PC-9 (cell line): ENCODE results near the gene DSTYK. TPM values are rescaled to one million over a fixed set of nuclear protein-coding genes. Genes with fewer than 3 reads are reported as not detected.
A peak's percentile ranks its signal among the peaks of the same experiment; 100 is the strongest.

ENCODE experiments used
- Bru-seq: library from RNA; stranded (reverse); fragments of 400-500 nt; gene quantifications from one replicate; lab custom pipeline; 2021; lab: Mats Ljungman, UMichigan
- BruChase-seq, 2 experiments: library from RNA; stranded (reverse); fragments of 400-500 nt; gene quantifications; one replicate each; lab custom pipeline; 2021; lab: Mats Ljungman, UMichigan
- BruUV-seq: library from RNA; stranded (reverse); fragments of 400-500 nt; replicated peaks from 2 replicates; lab custom pipeline; 2021; lab: Mats Ljungman, UMichigan
- CTCF ChIA-PET: fragments of 300-600 bp; sonication (Branson Sonifier 250); formaldehyde crosslinking; loops from one replicate; lab custom pipeline; 2022; ENCODE audit warnings: antibody characterized with exemption; lab: Charles Lee
- POLR2A ChIA-PET: fragments of 300-600 bp; sonication (Branson Sonifier 250); formaldehyde crosslinking; loops from one replicate; lab custom pipeline; 2022; ENCODE audit warnings: antibody characterized with exemption; ENCODE audit not compliant: unreplicated experiment; lab: Charles Lee
- DNase-seq, 2 experiments: peaks; one replicate each; pipeline versions ENCODE4 v3.0.0 to v3.0.0-alpha.2; 2015 to 2022; ENCODE audit warnings: mixed read lengths in 1 of 2
- H2AFZ ChIP-seq: fragments of 200-600 bp; sonication (generic); 2 replicates; pipeline ENCODE4 v1.8.1; 2017; ENCODE audit warnings: antibody characterized with exemption
- H3F3A ChIP-seq: fragments of 200-600 bp; sonication (generic); 2 replicates; pipeline ENCODE4 v1.8.1; 2017; ENCODE audit warnings: antibody characterized with exemption, mild to moderate bottlenecking, low read depth; ENCODE audit not compliant: insufficient read depth
- H3K27ac ChIP-seq: fragments of 200-600 bp; sonication (generic); 2 replicates; pipeline ENCODE4 v1.6.1; 2016; ENCODE audit warnings: mixed run types
- H3K27me3 ChIP-seq: fragments of 200-600 bp; sonication (generic); 2 replicates; pipeline ENCODE4 v1.6.1; 2016; ENCODE audit warnings: low read depth, mixed run types; ENCODE audit not compliant: insufficient read depth
- H3K36me3 ChIP-seq: fragments of 200-600 bp; sonication (generic); 2 replicates; pipeline ENCODE4 v1.6.1; 2016; ENCODE audit warnings: low read depth, mixed run types
- H3K4me1 ChIP-seq: fragments of 200-600 bp; sonication (generic); replicated peaks from 2 replicates; pipeline ENCODE4 v1.6.1; 2016; ENCODE audit warnings: mixed run types; ENCODE audit not compliant: insufficient read depth
- H3K4me2 ChIP-seq: fragments of 200-600 bp; sonication (generic); 2 replicates; pipeline ENCODE4 v1.6.1; 2017; ENCODE audit warnings: mixed run types
- H3K4me3 ChIP-seq: fragments of 200-600 bp; sonication (generic); 2 replicates; pipeline ENCODE4 v1.6.1; 2016; ENCODE audit warnings: mixed run types
- H3K79me2 ChIP-seq: fragments of 200-600 bp; sonication (generic); 2 replicates; pipeline ENCODE4 v1.6.1; 2017; ENCODE audit warnings: low read depth, mixed run types
- H3K9me2 ChIP-seq: fragments of 200-600 bp; sonication (generic); 2 replicates; pipeline ENCODE4 v1.8.1; 2017; ENCODE audit warnings: mild to moderate bottlenecking; ENCODE audit not compliant: insufficient read depth
- H3K9me3 ChIP-seq: fragments of 200-600 bp; sonication (generic); 2 replicates; pipeline ENCODE4 v1.8.1; 2016; ENCODE audit warnings: low read depth; ENCODE audit not compliant: insufficient read depth
- H4K20me1 ChIP-seq: fragments of 200-600 bp; sonication (generic); 2 replicates; pipeline ENCODE4 v1.8.1; 2017; ENCODE audit not compliant: insufficient read depth
- EZH2 ChIP-seq: fragments of 200-600 bp; sonication (generic); IDR thresholded peaks from 2 replicates; pipeline ENCODE4 v1.8.0; 2017; ENCODE audit warnings: antibody characterized with exemption, low read depth
- intact Hi-C: fragments of 100-400 bp; cut with micrococcal nuclease; formaldehyde crosslinking; loops from one replicate; pipeline ENCODE4 v1.10.0; 2022; ENCODE audit not compliant: unreplicated experiment
- long read RNA-seq: library from polyadenylated mRNA; stranded (forward); transcript quantifications from one replicate; pipeline ENCODE4 v2.0.0, GENCODE V29; 2022
- total RNA-seq: library from RNA; stranded (reverse); gene quantifications from 2 replicates; pipeline ENCODE4 v1.2.3, GENCODE V29; 2021
- TF ChIP-seq, protein P1 (sequence below): fragments of 200-600 bp; sonication (generic); conservative IDR thresholded peaks from 2 replicates; pipeline ENCODE4 v1.6.1; 2017; ENCODE audit warnings: mixed run types, antibody characterized with exemption, mild to moderate bottlenecking, moderate library complexity

Gene DSTYK, protein sequence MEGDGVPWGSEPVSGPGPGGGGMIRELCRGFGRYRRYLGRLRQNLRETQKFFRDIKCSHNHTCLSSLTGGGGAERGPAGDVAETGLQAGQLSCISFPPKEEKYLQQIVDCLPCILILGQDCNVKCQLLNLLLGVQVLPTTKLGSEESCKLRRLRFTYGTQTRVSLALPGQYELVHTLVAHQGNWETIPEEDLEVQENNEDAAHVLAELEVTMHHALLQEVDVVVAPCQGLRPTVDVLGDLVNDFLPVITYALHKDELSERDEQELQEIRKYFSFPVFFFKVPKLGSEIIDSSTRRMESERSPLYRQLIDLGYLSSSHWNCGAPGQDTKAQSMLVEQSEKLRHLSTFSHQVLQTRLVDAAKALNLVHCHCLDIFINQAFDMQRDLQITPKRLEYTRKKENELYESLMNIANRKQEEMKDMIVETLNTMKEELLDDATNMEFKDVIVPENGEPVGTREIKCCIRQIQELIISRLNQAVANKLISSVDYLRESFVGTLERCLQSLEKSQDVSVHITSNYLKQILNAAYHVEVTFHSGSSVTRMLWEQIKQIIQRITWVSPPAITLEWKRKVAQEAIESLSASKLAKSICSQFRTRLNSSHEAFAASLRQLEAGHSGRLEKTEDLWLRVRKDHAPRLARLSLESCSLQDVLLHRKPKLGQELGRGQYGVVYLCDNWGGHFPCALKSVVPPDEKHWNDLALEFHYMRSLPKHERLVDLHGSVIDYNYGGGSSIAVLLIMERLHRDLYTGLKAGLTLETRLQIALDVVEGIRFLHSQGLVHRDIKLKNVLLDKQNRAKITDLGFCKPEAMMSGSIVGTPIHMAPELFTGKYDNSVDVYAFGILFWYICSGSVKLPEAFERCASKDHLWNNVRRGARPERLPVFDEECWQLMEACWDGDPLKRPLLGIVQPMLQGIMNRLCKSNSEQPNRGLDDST
- 8.1 and 10.5 TPM in 2 replicates for total RNA-seq
- Bru-seq, nascent RNA, result percentile 67 among the genes with signal in this experiment
- percentile 68 among the genes with signal in this experiment for BruChase-seq, experiment 1, labeled RNA remaining after a 2-hour chase
- percentile 64 among the genes with signal in this experiment for BruChase-seq, experiment 2, labeled RNA remaining after a 6-hour chase
- long read RNA-seq, full-length matches to known transcripts, result 3 of 5 reads
- long read RNA-seq, partial matches to known transcripts, result 1 of 5 reads
- long read RNA-seq, other reads (novel, unspliced or antisense), result 1 of 5 reads

DNA sequence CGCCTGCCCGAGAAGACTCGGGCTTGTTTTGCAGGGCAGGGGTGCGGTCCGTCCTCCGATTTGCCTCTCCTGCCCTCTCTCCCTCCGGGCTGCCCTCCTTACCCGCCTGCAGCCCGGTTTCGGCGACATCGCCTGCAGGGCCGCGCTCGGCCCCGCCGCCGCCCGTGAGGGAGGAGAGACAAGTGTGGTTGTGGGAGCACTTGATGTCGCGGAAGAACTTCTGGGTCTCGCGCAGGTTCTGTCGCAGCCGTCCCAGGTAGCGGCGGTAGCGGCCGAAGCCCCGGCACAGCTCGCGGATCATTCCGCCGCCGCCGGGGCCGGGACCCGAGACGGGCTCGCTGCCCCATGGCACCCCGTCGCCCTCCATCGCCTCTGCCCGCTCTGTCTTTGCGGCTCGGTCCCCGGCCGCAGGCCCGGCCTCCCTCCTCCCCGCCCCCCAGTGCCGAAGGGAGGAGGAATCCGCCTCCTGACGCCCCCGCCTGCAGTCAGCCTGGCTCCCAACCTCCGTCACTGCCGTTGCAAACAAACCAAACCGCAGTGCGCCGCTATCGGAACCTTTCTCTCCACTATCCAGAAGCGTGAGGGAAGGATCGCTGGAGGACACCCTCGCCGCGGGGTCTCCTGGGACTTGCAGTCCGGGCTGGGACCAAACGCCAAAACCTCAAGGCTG, at the start of gene DSTYK:
TSS of gene DSTYK (minus strand) at position 534 of the 670 bp plus-strand sequence. CDS start at position 367, 167 bp downstream.
- intact Hi-C loops, result loop anchor here (1.0 to 2.0 kb wide), 2 partner anchors 15 to 89 kb away; partner anchors contain the start of gene TMCC2
- Histone ChIP-seq H3K27me3 (no peaks in the 10 kb centered on the region), H3K36me3 (no peaks in the 10 kb centered on the region), H3K4me3 (peak within 1 kb of the TSS; percentile 85), H2AFZ (peak within 1 kb of the TSS; percentile 92), H3K4me1 (peaks cover 10% of the 10 kb centered on the region), H3K79me2 (peaks cover 18% of the 10 kb centered on the region), H3F3A (no peaks in the 10 kb centered on the region), H3K27ac (peak within 1 kb of the TSS; percentile 46; the same call in 1 of the 2 replicates), H4K20me1 (no peaks in the 10 kb centered on the region; the same call in 1 of the 2 replicates), H3K9me3 (no peaks in the 10 kb centered on the region), H3K9me2 (no peaks in the 10 kb centered on the region), H3K4me2 (peak within 1 kb of the TSS; percentile 84)
- DNase-seq, result peak; percentile 84 to 92
- ChIA-PET CTCF (no interaction called here), POLR2A (no interaction called here)
- TSS peak; percentile 71 for BruUV-seq
- no peak for TF ChIP-seq EZH2
- TF ChIP-seq, protein P1, sequence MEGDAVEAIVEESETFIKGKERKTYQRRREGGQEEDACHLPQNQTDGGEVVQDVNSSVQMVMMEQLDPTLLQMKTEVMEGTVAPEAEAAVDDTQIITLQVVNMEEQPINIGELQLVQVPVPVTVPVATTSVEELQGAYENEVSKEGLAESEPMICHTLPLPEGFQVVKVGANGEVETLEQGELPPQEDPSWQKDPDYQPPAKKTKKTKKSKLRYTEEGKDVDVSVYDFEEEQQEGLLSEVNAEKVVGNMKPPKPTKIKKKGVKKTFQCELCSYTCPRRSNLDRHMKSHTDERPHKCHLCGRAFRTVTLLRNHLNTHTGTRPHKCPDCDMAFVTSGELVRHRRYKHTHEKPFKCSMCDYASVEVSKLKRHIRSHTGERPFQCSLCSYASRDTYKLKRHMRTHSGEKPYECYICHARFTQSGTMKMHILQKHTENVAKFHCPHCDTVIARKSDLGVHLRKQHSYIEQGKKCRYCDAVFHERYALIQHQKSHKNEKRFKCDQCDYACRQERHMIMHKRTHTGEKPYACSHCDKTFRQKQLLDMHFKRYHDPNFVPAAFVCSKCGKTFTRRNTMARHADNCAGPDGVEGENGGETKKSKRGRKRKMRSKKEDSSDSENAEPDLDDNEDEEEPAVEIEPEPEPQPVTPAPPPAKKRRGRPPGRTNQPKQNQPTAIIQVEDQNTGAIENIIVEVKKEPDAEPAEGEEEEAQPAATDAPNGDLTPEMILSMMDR, result no peak

DNA sequence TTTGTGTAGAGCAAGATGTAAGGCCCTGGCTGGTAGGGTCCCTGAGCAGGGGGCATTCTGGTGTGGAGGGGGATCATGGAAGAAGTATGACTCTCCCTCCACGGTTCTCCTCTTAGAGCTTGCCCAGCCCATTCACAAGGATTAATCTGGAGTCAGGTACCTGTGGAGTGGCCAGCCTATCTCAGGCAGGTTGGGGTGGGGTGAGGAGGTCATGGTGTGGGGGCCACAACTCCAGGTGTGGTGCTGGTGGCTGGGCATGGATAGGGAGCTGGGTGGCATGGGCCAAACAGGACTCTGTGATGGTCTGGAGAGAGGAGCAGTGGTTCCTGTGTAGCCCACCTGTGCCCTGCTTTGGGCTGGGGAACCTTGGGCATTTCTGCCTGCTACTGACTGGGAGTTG, 48.5 kb upstream of the DSTYK start:
- POLR2A ChIA-PET, result interaction anchor here (0.8 kb wide), 1 partner anchor 49 kb away, joined by 3 read pairs; no protein-coding TSS in a partner anchor
- no peak for DNase-seq
- Histone ChIP-seq H3K4me3 (no peak overlapping the region), H3K4me1 (0 out of 2 replicates have a peak, but pooled peaks cover 5% of the 10 kb centered on the region), H3K79me2 (no peaks in the 10 kb centered on the region), H3K4me2 (no peak overlapping the region), H3F3A (peaks cover 5% of the 10 kb centered on the region; the same call in 1 of the 2 replicates), H2AFZ (no peak overlapping the region), H3K27me3 (no peaks in the 10 kb centered on the region), H3K9me2 (no peaks in the 10 kb centered on the region), H3K9me3 (no peaks in the 10 kb centered on the region), H4K20me1 (no peaks in the 10 kb centered on the region), H3K36me3 (no peaks in the 10 kb centered on the region), H3K27ac (no peak overlapping the region)
- TF ChIP-seq, protein P1, result no peak
- TF ChIP-seq EZH2, result no peak
- BruUV-seq, result no TSS peak
- CTCF ChIA-PET, result interaction anchor here (0.6 kb wide), 1 partner anchor 31 kb away, joined by 6 read pairs; no protein-coding TSS in a partner anchor
- intact Hi-C loops, result no loop called here
